Measurements from ENCODE around the gene SH3BGR.

Gene SH3BGR

DNA sequence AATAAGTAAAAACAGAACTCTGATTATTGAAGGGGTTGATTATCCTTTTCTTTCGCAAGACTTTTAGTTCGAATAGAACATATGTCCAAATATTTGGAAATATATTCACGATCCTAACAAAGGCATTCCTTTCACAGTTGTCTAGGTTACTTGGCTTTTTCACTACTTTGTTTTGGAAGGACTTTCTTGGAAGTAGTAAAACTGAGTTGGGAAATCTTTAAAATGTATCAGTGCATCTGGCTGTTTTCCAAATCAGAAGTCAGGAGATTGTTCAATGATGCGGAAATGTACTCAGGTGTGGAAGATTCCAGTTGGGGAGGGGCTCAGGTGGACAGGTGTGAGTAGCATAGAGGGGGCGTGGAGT, 67.1 kb downstream of the SH3BGR start:
- H3K4me2 ChIP-seq = no peak overlapping the region
- H3K27me3 ChIP-seq = no peaks in the 10 kb centered on the region; a peak in 1 of 22 replicates
- H4K20me1 ChIP-seq = no peaks in the 10 kb centered on the region; a peak in 1 of 22 replicates
- H3K9me3 ChIP-seq (replicated peaks in 1 of 11) = no peaks in the 10 kb centered on the region
- H3K36me3 ChIP-seq = no peaks in the 10 kb centered on the region
- H3K4me1 ChIP-seq = no peaks in the 10 kb centered on the region
- TF ChIP-seq Cebpa-rat (IDR thresholded peaks at IDR 0.05) = no peak
- H3K9ac ChIP-seq = no peak overlapping the region
- no peak overlapping the region for H3K27ac ChIP-seq
- no peak overlapping the region for H3K4me3 ChIP-seq

- H3K9ac ChIP-seq = no peak overlapping the region
- no peak overlapping the region for H3K27ac ChIP-seq
- no peaks in the 10 kb centered on the region for H3K4me1 ChIP-seq
- TF ChIP-seq Cebpa-rat (IDR thresholded peaks at IDR 0.05) = no peak
- no peaks in the 10 kb centered on the region; a peak in 1 of 22 replicates for H3K27me3 ChIP-seq
- no peak overlapping the region for H3K4me3 ChIP-seq
- H4K20me1 ChIP-seq = no peaks in the 10 kb centered on the region; a peak in 1 of 22 replicates
- H3K9me3 ChIP-seq (replicated peaks in 1 of 11) = 0 out of 22 replicates have a peak, but pooled peaks cover 0 to 4% (median 0%) of the 10 kb centered on the region in 11 experiments
- no peak overlapping the region for H3K4me2 ChIP-seq
- no peaks in the 10 kb centered on the region for H3K36me3 ChIP-seq
Observed at GRCh38 chr21:39519835-39520234, 68.1 kb downstream of the SH3BGR start.

- Histone ChIP-seq H3K4me2 (no peak overlapping the region), H3K27ac (no peak overlapping the region), H3K4me3 (no peak overlapping the region), H3K9ac (no peak overlapping the region), H3K27me3 (no peaks in the 10 kb centered on the region; a peak in 1 of 22 replicates), H4K20me1 (no peaks in the 10 kb centered on the region; a peak in 1 of 22 replicates), H3K9me3 (replicated peaks in 1 of 11) (0 out of 22 replicates have a peak, but pooled peaks cover 0 to 4% (median 0%) of the 10 kb centered on the region in 11 experiments), H3K4me1 (peaks cover 13 to 16% (median 14%) of the 10 kb centered on the region in 10 experiments; a peak in 19 of 20 replicates), H3K36me3 (no peaks in the 10 kb centered on the region)
- TF ChIP-seq Cebpa-rat (IDR thresholded peaks at IDR 0.05) = no peak
Observed at GRCh38 chr21:39523399-39523798, 71.6 kb downstream of the SH3BGR start.

DNA sequence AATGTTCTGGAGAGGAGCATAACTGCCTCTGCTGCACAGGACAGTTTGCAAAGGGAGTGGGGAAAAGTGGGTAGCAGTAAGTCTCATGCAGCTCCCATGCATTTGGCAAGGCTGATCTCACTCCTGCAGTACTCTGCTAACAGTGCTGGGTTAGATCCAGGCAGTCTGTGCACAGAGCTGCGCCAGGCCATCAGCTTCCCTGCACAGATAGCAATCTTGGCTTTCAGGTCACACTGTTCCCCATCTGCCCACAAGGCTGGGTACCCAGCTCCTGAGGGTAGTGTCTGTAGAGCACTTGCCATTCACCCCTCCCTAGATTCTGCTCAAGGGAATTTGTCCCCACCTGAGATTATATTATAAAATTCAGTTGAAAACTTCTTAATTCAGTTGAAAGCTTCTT, 72.1 kb downstream of the SH3BGR start:
- no peak overlapping the region for H3K27ac ChIP-seq
- H4K20me1 ChIP-seq = no peaks in the 10 kb centered on the region; a peak in 1 of 22 replicates
- no peaks in the 10 kb centered on the region; a peak in 1 of 22 replicates for H3K27me3 ChIP-seq
- H3K4me2 ChIP-seq = no peak overlapping the region
- no peak overlapping the region for H3K9ac ChIP-seq
- no peak for TF ChIP-seq Cebpa-rat (IDR thresholded peaks at IDR 0.05)
- no peaks in the 10 kb centered on the region for H3K36me3 ChIP-seq
- peaks cover 14 to 22% (median 19%) of the 10 kb centered on the region in 10 experiments; a peak in 19 of 20 replicates for H3K4me1 ChIP-seq
- no peak overlapping the region for H3K4me3 ChIP-seq
- 0 out of 22 replicates have a peak, but pooled peaks cover 0 to 4% (median 0%) of the 10 kb centered on the region in 11 experiments for H3K9me3 ChIP-seq (replicated peaks in 1 of 11)

DNA sequence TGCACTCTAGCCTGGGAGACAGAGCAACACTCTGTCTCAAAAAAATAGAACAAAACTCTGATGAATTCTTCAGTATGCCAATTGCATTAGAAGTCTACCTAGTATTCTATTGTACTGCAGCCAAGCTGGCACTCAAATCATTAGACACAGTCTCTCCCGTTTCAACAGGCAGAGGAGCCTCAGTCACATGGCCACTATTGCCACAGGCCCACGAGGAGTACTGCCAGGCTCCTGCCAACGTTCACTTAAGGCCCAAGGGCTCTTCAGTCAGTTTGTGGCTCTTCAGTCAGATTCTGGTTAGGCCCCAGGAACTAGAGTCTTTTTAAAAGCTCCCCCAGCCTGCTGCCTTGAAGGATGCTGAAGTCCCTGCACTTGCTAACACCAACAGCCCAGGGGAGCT, 73.4 kb downstream of the SH3BGR start:
- Histone ChIP-seq H3K4me3 (no peak overlapping the region), H4K20me1 (no peaks in the 10 kb centered on the region), H3K27me3 (no peaks in the 10 kb centered on the region; a peak in 1 of 22 replicates), H3K9me3 (replicated peaks in 1 of 11) (0 out of 22 replicates have a peak, but pooled peaks cover 0 to 4% (median 0%) of the 10 kb centered on the region in 11 experiments), H3K4me2 (no peak overlapping the region), H3K27ac (no peak overlapping the region), H3K36me3 (no peaks in the 10 kb centered on the region), H3K9ac (no peak overlapping the region), H3K4me1 (peaks cover 14 to 26% (median 20%) of the 10 kb centered on the region in 10 experiments; a peak in 19 of 20 replicates)
- TF ChIP-seq Cebpa-rat (IDR thresholded peaks at IDR 0.05) = no peak

DNA sequence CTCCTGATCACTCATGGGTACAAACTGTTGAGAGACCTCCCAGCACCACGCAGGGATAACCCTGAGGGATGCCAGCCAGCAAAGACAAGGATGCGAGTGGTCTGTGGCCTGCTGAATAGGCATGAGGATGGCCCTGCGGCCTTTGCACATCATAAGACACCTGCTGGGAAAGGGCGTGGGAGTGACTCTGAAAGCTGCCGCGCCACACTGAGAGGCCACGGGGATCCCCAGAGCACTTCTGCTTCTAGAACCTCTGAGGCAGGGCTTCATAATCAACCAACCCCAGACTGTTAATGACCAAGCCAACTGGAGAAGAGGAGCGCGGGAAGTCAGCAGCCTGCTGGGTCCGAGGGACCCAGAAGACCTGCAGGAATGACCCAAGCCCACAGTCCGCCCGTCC, 73.8 kb downstream of the SH3BGR start:
- TF ChIP-seq Cebpa-rat (IDR thresholded peaks at IDR 0.05) = no peak
- Histone ChIP-seq H4K20me1 (no peaks in the 10 kb centered on the region), H3K4me1 (peaks cover 14 to 26% (median 20%) of the 10 kb centered on the region in 10 experiments; a peak in 19 of 20 replicates), H3K9ac (no peak overlapping the region), H3K27ac (no peak overlapping the region), H3K36me3 (no peaks in the 10 kb centered on the region), H3K9me3 (replicated peaks in 1 of 11) (0 out of 22 replicates have a peak, but pooled peaks cover 0 to 4% (median 0%) of the 10 kb centered on the region in 11 experiments), H3K27me3 (no peaks in the 10 kb centered on the region; a peak in 1 of 22 replicates), H3K4me3 (no peak overlapping the region), H3K4me2 (no peak overlapping the region)

GRCh38 chr21:39527067-39527595, 75.4 kb downstream of the SH3BGR start:
- Histone ChIP-seq H3K9ac (no peak overlapping the region; a peak in 1 of 22 replicates), H3K9me3 (replicated peaks in 1 of 11) (0 out of 22 replicates have a peak, but pooled peaks cover 0 to 4% (median 0%) of the 10 kb centered on the region in 11 experiments), H4K20me1 (no peaks in the 10 kb centered on the region), H3K4me1 (peaks cover 14 to 26% (median 20%) of the 10 kb centered on the region in 10 experiments; a peak in 19 of 20 replicates), H3K36me3 (no peaks in the 10 kb centered on the region), H3K27me3 (no peaks in the 10 kb centered on the region; a peak in 1 of 22 replicates), H3K27ac (peak overlapping the region in 2 of 11 experiments; percentile 14 to 64; a peak in 1 of 22 replicates), H3K4me2 (peak overlapping the region; percentile 38 to 87 (median 72)), H3K4me3 (no peak overlapping the region)
- TF ChIP-seq Cebpa-rat (IDR thresholded peaks at IDR 0.05) = no peak

- H3K9ac ChIP-seq = peak overlapping the region in 2 of 11 experiments; percentile 26 to 43; a peak in 4 of 22 replicates
- peak overlapping the region; percentile 38 to 87 (median 72) for H3K4me2 ChIP-seq
- no peaks in the 10 kb centered on the region for H4K20me1 ChIP-seq
- H3K4me1 ChIP-seq = peaks cover 14 to 26% (median 20%) of the 10 kb centered on the region in 10 experiments; a peak in 19 of 20 replicates
- H3K36me3 ChIP-seq = no peaks in the 10 kb centered on the region
- no peaks in the 10 kb centered on the region for H3K27me3 ChIP-seq
- 0 out of 22 replicates have a peak, but pooled peaks cover 0 to 4% (median 0%) of the 10 kb centered on the region in 11 experiments for H3K9me3 ChIP-seq (replicated peaks in 1 of 11)
- no peak for TF ChIP-seq Cebpa-rat (IDR thresholded peaks at IDR 0.05)
- peak overlapping the region in 3 of 10 experiments; percentile 11 to 22 (median 21); a peak in 2 of 20 replicates for H3K4me3 ChIP-seq
- peak overlapping the region in 7 of 11 experiments; percentile 8 to 64 (median 56); a peak in 12 of 22 replicates for H3K27ac ChIP-seq
Observed at GRCh38 chr21:39527664-39528381, 76.1 kb downstream of the SH3BGR start.

DNA sequence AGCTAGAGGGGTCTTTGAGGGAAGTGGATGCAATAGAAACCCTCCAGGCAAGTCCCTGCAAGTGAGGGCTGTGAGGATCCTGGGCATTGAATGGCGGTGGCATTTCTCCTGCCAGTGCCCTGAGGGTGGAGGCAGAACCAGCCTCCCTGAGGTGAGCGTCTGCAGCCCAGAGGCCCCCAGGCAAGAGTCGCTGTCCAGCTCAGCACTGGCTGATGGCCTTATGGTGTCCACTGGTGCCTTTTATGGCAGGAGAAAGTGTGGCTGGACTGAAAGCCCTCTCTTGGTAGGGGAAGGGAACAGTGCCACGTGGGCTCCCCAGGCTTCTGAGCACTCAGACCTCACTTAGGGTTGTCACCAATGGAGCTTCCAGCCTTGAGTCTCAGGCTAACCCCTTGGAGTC, 77.3 kb downstream of the SH3BGR start:
- H3K9ac ChIP-seq = no peak overlapping the region
- H4K20me1 ChIP-seq = no peaks in the 10 kb centered on the region
- H3K27me3 ChIP-seq = no peaks in the 10 kb centered on the region
- H3K4me1 ChIP-seq = peaks cover 14 to 26% (median 20%) of the 10 kb centered on the region in 10 experiments; a peak in 19 of 20 replicates
- peak overlapping the region in 4 of 11 experiments; percentile 45 to 62 (median 56); a peak in 6 of 22 replicates for H3K27ac ChIP-seq
- H3K4me3 ChIP-seq = no peak overlapping the region
- TF ChIP-seq Cebpa-rat (IDR thresholded peaks at IDR 0.05) = no peak
- H3K36me3 ChIP-seq = no peaks in the 10 kb centered on the region
- H3K4me2 ChIP-seq = peak overlapping the region in 10 of 11 experiments; percentile 38 to 87 (median 73); a peak in 17 of 22 replicates
- H3K9me3 ChIP-seq (replicated peaks in 1 of 11) = 0 out of 22 replicates have a peak, but pooled peaks cover 0 to 4% (median 0%) of the 10 kb centered on the region in 11 experiments

All from BLaER1 treated with 17β-estradiol and CSF1 and Interleukin-3, amounts not matched to agents 10 nM and 100 nM (cell line).